Activated CD8-positive, alpha-beta memory T cell treated with anti-CD3 and anti-CD28 coated beads, Interleukin-2, amount 50 U/mL, for 48 hours (primary cell): ENCODE results near the gene EMILIN2.
"Not testable (repeated sequence)": the region's sequence is repeated elsewhere in the genome, so short reads cannot be mapped to it uniquely, and the experiment has no call there.

Source experiments
- DNase-seq: peaks from one replicate; pipeline ENCODE4 v3.0.0-alpha.2; 2020

Gene EMILIN2

GRCh38 chr18:2847317-2848246 lies 776 bp downstream of the EMILIN2 start:
- peak; percentile 73 for DNase-seq

GRCh38 chr18:2848247-2849246 lies 1.7 kb downstream of the EMILIN2 start:
- DNase-seq = no peak

- no peak for DNase-seq
Observed at GRCh38 chr18:2850816-2851215, 4.0 kb downstream of the EMILIN2 start.

- DNase-seq = no peak
Observed at GRCh38 chr18:2851771-2852170, 5.0 kb downstream of the EMILIN2 start.

- not testable (repeated sequence) for DNase-seq
Observed at GRCh38 chr18:2852460-2852859, 5.7 kb downstream of the EMILIN2 start.

GRCh38 chr18:2853173-2853925 lies 6.5 kb downstream of the EMILIN2 start:
- DNase-seq = no peak

- no peak for DNase-seq
Observed at GRCh38 chr18:2853926-2854664, 7.3 kb downstream of the EMILIN2 start.

- DNase-seq = no peak
Observed at GRCh38 chr18:2854875-2855274, 8.1 kb downstream of the EMILIN2 start.

GRCh38 chr18:2855560-2856350 lies 8.9 kb downstream of the EMILIN2 start:
- peak; percentile 48 for DNase-seq

- DNase-seq = no peak
Observed at GRCh38 chr18:2856547-2857170, 9.9 kb downstream of the EMILIN2 start.

GRCh38 chr18:2857491-2858131 lies 10.8 kb downstream of the EMILIN2 start:
- DNase-seq = no peak

GRCh38 chr18:2860397-2860796 lies 13.6 kb downstream of the EMILIN2 start:
- not testable (repeated sequence) for DNase-seq

GRCh38 chr18:2863997-2864396 lies 17.2 kb downstream of the EMILIN2 start:
- not testable (repeated sequence) for DNase-seq

- not testable (repeated sequence) for DNase-seq
Observed at GRCh38 chr18:2866465-2866864, 19.7 kb downstream of the EMILIN2 start.

- no peak for DNase-seq
Observed at GRCh38 chr18:2869207-2869606, 22.4 kb downstream of the EMILIN2 start.

GRCh38 chr18:2871111-2871720 lies 24.4 kb downstream of the EMILIN2 start:
- DNase-seq = peak; percentile 40

- no peak for DNase-seq
Observed at GRCh38 chr18:2872095-2872494, 25.3 kb downstream of the EMILIN2 start.

GRCh38 chr18:2874765-2875164 lies 28.0 kb downstream of the EMILIN2 start:
- DNase-seq = peak; percentile 35

GRCh38 chr18:2878656-2879330 lies 32.0 kb downstream of the EMILIN2 start:
- DNase-seq = peak; percentile 37
